HG02642 (cell line): ENCODE data around the gene IER3.

Source experiments
- ATAC-seq: cut with Tn5 transposase; IDR thresholded peaks from one replicate; pipeline ENCODE4 v1.9.1; 2021; ENCODE audit warnings: mild to moderate bottlenecking; ENCODE audit not compliant: unreplicated experiment, poor library complexity

The IER3 gene

DNA sequence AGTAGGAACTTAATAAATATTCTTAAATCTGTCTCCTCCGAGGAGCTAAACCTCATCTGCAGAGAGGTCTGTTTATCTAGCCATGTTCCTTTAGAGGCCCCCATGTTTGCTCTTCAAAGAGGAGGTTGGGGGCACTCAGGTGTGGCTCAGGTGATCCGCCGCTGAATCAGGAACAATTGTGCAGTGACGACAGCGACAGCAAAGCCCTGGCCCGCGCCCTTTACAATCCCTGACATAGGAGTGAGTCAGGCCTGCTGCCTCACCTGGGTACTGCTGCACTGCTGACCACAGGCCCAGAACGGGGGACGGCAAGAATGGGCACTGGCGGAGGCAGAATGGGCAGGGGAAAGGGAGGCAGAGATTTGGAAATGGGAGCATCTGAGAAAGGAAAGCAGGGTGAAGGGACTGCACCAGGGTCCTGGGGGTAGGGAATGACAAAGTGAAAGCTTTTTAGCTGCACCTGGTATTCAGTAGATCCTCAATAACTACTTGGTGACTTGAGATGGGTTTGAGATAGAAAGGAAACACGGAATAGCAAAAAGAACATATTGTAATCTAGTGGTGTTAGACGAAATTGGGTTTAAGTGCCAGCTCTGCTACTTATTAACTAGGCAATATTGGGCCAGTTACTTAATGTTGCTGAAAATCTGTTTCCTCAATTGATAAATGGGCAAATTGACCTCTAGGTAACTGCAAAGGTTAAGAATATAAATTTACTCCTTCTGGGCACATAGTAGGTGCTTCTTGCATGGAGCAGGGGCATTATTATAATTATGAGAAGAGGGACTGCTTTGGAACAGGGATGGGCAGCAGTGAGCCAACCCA, 5.4 kb upstream of the IER3 start:
- ATAC-seq = no peak

DNA sequence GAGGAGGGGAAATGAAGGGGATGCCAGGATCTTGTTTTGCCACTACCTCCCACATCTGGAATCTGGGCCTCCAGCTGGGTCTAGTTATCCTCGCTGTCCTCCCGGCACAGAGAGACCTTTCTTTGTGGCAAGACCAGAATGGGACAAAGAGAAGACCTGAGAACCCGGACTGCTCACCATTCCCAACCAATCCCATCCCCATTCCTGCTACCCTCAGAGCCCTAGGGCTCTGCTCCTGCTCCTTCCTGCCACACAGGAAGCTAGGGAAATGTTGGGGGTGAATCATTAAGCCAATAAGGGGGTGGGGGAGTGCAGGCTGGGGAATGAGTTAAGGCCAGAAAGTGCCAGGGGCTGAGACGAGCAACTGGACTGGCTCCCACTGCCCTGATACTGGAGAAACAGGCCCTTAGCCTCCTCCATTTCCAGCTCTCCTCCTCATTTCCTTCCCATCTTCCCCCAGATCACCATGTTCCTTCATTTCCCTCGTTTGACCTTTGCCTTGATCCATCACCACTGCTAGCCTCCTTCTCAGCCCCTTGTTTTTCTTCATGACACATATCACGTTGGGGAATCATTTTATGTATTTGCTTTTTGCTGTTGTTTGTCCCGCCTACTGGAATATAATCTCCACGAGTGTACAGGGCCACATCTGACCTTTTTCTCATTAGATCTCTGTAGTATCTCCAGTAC, 4.6 kb upstream of the IER3 start:
- no peak for ATAC-seq

DNA sequence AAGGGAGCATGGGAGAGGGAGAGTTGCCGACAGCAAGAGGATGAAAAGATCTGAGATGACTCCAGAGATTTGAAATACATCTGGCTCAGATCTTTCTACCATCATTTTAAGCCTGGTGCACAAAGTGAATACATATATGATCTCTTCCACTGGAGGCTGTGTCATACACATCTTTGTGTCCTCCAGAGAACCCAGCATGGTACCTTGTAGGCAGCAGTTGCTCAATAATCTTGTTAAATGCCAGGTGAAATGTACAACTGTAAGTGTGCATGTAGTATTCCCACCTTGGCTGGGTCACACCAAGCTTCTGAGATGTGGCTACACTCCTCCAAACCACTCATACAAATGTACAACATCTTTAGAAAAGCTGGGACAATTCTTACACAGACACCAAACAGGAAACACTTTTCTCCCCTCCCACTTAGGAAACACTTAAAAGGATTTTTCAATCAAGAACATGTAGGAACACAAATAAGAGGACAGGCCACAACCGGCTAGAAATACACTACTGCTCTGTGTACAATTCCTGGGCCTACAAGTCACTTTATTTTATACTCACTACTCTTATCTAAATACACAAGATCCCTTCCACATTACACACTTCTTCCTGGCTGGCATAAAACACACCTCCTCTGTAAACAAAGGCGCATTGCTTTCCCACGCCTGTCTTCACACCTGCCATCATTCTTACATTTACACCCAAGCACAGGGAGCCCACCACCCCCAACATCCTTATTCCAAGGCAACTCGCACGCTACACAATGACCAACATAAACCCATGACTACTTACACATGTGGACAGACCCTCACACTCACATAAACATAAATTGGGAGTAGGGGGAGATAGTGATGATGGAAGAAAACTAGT, 3.8 kb upstream of the IER3 start:
- ATAC-seq = no peak

DNA sequence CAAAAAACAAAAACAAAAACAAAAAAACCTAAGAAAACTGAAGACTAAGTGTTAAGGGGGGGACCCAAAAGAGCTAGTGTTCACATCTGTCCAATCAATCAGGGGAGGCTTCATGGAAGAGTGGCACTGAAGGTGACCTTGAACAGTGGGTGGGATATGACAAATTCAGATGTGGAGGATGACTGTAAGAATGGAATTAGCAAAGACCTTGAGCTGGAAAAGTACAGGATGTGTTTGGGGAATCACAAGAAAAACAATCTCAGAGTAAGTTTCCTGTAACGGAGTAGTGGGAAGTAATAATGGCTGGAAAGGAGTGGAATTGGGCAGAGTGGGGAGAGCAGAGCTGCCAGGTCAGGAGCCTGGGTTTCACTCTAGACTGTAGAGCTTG, 2.9 kb upstream of the IER3 start:
- ATAC-seq = no peak

DNA sequence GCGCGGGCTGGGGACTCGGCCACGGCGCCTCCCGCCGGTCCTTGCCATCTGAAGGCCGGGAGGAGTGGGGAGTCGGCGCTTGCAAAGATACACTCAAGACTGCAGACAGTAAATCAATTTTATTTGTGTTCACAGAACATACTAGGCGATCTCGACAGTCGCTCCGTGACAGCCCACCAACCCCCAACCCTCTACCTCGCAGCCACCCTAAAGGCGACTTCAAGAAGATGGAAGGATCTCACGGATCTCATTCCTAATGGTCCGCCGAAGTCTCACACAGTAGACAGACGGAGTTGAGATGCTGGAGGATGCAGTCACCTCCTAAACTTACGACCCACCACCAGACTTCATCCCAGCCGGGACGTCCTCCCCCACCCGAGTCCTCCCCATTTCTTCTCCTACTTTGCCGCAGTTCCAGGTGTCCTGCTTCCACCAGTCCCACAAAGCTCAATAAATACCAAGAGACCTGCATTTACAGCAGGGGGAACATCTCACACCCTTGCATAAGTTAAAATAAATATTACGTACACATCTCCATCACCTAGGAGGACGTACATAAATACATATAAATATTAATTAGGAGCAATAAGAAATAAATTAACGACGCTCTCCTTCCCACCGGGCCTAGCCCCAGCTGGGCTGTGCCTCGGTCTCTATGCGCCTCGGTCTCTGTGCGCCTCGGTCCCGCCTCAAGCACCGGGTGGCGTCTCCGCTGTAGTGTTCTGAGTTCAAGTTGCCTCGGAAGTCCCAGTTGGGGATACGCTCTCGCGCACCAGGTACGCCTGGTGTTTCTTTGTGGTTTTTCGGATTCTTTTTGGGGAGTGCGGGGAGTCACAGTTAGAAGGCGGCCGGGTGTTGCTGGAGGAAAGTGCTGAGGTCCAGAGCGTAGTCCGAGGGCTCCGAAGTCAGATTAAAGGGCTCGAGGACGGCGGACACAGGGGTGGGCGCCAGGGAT, 971 bp downstream of the IER3 start:
- peak; percentile 31 for ATAC-seq

DNA sequence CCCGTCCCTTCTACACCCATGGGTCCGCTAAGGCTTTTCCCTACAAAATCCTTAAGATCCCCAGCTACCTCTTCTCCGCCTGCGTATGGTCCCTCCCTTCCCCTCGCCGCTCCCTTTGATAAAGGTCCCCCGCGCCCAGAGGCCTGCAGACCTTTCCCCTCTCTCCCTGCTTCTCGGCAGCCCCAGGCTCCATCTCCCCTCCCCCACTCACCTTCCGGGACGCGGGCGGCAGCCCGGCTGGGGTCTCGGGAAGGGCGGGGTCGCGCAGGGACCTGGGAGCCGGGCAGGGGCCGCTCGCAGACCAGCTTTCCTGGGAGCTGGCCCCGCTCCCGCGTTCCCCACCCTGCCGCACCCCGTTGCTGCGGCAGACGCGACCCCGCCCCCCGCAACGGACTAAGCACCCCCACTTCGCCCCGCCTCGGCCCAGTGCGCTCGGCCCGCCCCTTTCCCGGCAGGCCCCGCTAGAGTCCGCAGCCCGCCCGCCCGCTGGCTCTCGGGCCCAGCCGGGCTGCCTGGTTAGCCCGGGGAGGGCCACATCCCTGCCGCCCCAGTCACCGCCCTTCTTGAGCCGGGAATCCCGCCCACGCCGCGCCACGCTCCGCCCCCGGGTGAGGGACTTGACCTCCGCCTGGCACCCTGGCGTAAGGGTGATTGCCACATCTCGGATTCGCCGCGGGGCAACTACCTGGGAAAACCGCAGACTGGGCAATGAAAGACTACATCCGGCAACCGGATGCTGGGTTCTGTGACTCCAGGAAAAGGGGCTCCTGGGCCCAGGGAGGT, 1.8 kb downstream of the IER3 start, which contains the start of gene FLOT1:
Gene FLOT1, minus strand, starts transcription at position 372 of the 783 bp plus-strand sequence. CDS start 498 bp downstream, outside the sequence.
- ATAC-seq = peak; percentile 70

DNA sequence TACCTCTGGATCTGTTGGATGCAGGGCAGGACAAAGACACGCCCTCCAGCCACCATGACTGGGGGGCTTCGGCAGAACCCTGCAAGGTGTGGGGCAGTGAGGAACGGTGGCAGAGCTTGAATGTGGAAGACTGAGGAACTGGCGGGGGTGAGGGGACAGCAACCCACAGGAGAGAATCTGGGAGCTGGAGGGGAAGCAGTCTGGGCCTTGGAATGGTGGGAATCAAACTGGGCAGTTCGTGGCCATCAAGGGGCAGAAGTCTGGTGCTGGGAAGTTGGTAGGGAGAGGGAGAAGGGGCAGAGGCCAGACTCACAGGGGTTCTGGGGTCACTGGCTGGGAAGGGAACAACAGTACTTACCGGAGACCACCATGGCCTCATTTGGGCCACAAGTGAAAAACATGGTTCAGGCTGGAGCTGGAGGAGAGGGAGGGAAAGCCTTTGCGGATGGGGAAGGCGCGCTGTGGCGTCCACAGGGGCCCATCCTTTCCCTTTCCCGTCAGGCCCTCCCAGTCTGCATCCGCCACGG, 2.5 kb downstream of the IER3 start:
- ATAC-seq = no peak

DNA sequence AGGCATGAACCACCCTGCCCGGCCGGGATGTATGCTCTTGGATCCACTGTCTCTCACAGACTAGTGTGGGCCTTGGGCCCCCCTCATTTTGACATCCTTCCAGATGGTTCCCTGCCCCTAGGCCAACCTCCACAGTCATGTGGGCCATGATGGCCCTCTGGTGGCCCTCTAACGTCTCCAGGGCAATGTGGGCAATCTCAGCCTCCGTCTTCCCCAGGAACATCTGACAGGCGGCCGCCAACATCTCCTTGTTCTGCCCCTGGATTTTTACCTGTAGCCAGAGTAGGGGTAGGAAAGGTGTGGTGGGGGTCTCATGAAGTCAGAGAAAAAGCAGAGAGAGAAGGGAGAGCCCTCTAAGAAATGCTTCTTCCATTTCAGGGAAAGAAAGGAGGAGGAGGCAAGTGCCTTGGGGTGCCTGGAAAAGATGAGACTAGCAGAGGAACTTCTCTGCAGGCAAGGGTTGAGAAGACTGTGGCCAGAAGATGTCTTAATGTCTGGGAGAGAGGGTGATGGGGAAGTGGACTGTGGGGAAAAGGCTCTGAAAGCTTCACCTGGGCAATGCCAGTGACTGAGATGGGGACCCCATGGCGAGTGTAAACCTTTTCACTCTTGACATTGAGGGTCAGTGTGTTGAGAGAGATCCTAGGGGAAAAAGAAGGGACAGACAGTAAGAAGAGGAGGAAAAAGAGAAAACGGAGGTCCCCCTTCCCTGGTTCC, 3.1 kb downstream of the IER3 start:
- ATAC-seq = no peak

DNA sequence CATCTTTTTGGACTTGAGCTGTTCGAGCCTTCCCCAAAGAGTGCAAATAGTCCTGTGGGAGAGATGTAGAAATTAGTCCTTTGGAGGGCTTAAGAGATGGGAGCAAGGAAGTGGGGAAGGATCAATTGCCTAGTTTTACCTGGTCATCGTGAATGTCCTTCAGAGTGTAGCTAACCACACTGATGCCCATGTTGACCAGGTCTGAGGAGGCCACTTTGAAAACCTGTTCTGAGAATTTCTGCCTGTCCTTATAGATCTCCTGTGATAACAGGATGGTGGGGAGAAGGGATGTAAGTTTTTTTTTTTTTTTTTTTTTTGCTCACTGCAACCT, 3.8 kb downstream of the IER3 start:
- ATAC-seq = no peak

DNA sequence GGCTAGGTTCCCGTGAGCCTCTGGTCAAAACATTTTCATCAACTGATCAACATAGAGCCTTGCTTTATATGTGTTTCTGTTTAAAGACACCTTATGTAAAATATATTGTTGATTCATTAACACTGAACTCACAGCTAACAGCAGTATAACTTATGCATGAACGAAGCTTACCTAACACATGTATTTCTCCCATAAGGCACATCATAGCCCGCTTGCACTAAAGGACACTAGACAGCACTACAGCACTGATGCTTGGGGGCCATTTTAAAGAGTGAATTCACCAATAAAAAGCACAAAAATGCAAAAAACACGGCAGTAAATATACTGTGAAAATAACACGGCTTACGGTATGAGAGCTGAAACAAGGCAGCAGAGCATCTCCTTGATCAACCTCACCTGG, 5.8 kb downstream of the IER3 start:
- no peak for ATAC-seq

DNA sequence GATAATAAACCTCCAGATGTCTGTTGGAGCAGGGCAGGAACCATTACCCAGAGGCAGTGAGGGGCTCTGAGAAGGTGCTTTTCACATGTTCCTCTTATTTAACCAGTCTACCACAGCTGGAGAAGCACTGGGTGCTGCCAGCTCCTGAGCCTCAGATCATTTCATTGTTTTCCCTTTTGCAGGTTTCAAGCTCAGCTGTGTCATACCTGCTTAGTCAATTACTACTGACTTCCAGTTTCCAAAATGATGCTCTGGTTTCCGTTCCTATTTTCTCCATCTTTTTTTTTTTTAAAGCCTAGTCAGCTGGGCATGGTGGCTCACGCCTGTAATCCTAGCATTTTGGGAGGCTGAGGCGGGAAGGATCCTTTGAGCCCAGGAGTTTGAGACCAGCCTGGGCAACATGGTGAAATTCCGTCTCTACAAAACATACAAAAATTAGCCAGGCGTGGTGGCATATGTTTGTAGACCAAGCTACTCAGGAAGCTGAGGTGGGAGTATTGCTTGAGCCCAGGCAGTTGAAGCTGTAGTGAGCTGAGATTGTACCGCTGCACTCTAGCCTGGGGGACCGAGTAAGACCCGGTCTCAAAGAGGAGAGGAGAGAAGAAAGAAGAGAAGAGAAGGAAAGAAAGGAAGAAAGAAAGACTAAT, 8.6 kb downstream of the IER3 start:
- peak; percentile 50 for ATAC-seq

DNA sequence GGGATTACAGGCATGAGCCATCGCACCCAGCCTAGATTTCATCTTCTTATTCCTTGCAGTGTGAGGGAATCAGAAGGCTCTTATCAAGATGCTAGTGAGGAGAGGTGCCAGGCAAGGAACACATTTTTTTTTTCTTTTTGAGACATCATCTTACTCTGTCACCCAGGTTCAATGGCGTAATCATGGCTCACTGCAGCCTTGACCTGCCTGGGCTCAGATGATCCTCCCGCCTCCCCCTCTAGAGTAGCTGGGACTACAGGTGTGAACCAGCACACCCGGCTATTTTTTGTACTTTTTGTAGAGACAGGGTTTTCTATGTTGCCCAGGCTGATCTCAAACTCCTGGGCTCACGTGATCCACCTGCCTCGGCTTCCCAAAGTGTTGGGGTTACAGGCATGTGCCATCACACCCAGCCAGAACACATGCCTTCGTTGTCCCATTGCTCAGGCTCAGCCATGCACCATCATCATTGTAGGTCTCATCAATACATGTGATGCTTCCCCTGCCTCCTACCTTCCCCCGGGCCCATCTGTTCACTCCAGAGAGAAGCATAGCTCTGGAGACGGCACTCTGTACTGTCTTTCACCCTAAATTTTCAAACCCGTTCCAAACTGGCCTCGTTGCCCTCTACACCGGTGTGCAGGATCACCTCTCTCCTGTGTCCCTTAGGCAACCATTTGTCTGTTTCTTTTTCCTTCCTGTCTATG, 12.0 kb downstream of the IER3 start:
- ATAC-seq = no peak

DNA sequence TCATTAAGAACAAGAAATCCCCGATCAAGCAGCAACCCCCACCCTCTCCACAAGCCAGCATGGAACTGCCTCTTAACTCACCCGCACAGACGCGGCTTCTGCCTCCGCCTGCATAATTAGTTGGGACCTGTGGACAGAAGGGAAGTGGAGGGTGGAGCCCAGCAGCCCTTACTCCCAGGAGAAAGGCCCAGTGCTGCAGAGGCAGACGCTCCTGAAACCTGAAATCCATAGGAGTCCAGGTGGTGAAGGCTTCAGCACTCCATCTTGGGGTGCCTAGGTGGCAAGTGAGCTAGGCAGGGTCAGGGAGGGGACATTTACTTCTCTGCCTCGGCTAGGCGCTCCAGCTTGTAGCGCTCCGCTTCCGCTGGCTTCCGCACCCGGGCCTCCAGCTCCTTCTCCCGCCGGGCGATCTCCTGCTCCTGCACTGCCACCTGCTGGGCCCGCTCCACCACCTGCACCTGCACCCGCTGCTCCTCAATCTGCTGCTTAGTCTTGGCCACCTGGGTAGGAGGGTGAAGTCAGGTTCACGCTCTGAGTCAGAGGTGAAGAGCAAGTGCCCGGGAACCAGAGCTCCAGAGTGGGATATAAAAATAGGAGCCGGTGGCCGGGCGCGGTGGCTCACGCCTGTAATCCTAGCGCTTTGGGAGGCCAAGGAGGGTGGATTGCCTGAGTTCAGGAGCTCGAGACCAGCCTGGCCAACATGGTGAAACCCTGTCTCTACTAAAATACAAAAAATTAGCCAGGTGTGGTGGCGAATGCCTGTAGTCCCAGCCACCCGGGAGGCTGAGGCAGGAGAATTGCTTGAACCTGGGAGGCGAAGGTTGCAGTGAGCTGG, 13.5 kb downstream of the IER3 start:
- ATAC-seq = peak; percentile 73

DNA sequence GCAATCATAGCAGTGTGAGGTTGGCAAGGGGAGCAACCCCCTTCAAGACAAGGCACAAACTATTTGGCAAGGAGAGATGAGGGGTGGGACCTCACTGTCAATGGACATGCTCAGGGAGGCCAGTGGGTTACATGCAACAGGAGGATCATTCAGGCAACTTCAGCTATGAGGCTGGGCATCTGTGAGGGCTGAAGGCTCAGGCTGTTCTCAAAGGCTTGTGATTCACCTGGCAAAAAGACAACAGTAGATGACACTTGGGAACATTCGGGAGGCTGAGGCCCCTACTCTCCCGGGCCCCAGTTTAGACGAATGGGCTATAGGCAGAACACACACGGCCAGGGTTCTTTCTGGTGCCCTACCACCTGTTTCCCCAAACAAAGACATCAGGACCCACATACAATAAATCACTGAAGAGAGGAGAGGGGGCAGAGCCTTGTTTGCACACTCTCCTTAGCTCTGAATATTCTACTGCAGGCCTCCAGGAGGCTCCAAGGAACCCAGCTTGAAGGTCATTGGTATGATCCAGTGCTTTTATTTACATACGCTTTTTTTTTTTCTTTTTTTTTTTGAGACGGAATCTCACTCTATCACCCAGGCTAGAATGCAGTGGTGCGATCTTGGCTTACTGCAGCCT, 16.3 kb downstream of the IER3 start:
- ATAC-seq = no peak

DNA sequence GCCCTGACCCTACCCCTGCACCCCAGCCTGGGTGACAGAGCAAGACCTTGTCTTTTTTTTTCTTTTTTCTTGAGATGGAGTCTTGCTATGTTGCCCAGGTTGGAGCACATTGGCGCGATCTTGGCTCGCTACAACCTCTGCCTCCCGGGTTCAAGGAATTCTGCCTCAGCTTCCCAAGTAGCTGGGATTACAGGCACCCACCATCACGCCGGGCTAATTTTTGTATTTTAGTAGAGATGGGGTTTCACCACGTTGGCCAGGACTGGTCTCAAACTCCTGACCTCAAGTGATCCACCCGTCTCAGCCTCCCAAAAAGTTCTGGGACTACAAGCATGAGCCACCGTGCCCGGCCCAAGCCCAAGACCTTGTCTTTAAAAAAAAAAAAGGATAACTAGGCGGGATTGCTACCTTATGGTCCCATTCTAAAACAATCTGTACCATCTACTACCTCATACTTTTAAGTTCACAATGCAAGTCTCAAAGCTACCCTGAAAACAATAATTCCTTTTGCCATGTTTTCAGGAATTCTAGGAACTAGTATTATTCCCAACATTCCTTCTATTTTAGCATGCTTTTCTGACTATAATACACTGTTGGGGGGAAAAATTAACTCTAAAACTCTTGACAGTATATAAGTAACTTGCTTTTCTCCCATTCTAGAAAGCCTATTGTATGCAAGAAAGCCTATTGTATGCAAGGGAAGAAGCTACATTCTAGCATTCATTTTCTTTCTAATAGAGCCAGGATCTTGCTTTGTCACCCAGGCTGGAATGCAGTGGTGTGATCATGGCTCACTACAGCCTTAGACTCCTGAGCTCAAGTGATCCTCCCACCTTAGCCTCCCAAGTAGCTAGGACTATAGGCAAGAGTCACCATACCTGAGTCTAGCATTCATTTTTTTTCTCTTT, 17.6 kb downstream of the IER3 start:
- ATAC-seq = no peak
